CD4-positive, alpha-beta T cell treated with Interleukin-17A for 1 hour (primary cell): Measurements from ENCODE around the gene PARD3.

Experiments used
- DNase-seq: peaks from one replicate; pipeline ENCODE4 v3.0.0-alpha.2; 2020

The PARD3 gene

GRCh38 chr10:34570887-34571286 is 244.2 kb downstream of the PARD3 start:
- no peak for DNase-seq

- no peak for DNase-seq
These were observed 247.3 kb downstream of the PARD3 start for GRCh38 chr10:34567659-34568253.

GRCh38 chr10:34565934-34566333 is 249.2 kb downstream of the PARD3 start:
- DNase-seq: no peak

GRCh38 chr10:34558093-34558583 is 257.0 kb downstream of the PARD3 start:
- DNase-seq: no peak

DNA sequence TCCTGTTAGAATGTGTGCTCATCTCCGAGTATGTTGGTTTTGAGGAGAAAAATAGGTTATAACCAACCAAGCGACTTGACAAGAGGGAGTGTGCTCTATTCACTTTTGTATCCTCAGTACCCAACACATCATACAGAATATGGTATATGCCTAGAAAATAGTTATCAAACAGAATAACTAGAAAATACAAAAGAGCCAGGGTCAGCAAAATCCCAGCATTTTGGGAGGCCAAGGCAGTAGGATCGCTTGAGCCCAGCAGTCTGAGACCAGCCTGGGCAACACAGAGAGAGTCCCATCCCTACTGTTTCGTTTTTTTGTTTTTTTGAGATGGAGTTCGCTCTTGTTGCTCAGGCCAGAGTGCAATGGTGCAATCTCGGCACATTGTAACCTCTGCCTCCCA is 257.9 kb downstream of the PARD3 start:
- DNase-seq: no peak

DNA sequence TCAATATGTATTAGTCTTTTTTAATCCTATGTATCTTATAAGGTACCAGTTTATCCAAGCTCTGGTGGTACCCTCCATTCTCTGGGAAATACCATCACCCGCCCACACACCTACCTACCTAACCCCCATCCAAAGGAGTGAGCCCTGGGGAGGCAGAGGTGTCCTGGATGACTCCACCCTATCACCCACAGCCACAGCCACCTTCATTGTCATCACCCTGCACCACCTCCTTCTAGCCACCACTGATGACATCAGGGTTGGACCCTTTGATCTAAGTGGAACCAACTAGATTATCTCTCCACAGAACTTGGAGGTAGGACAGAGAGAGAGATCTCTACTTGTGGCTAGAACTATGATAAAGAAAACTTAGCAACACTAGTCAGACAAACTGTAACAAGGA is 259.4 kb downstream of the PARD3 start:
- DNase-seq: no peak

GRCh38 chr10:34553747-34554146 is 261.3 kb downstream of the PARD3 start:
- DNase-seq: no peak

DNA sequence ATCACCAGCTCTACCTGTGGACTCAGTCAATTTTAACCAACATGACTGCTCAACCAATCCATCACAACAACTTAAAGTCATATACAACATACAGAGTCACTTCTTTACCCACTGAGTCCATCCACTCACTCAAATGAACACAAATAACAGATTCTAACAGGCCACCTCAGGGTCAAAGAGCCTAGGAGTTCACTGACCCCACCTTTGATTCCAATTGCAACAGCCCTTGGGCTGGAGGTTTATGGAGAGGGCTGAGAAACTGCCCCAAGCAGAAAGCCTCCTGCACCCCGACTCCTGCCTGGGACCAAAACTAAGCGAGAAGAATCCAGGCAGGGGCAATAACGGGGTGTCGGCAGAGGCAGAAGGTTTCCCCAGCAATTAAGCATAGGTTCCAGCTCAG is 263.8 kb downstream of the PARD3 start:
- DNase-seq: no peak

- no peak for DNase-seq
These were observed 265.1 kb downstream of the PARD3 start for GRCh38 chr10:34549953-34550352.

- DNase-seq: no peak
These were observed 266.1 kb downstream of the PARD3 start for GRCh38 chr10:34549001-34549400.

DNA sequence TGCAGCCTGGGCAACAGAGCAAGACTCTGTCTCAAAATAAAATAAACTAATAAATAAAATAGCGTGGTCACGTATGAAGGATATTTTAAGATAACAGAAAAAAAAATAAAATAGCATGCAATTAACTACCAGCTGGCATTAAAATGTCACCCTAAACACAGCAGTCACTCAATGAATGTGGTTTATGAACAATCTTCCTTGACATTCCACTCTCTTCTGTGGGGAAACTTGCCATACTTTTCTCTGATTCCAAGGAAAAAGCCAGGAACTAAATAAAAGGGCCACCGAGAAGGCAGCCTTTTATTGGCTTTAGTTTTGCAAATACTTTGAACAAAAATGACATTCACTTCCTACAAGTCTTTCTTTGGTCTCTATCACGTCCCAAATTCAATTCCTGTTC is 266.6 kb downstream of the PARD3 start:
- DNase-seq: no peak

GRCh38 chr10:34547695-34548094 is 267.4 kb downstream of the PARD3 start:
- no peak for DNase-seq

DNA sequence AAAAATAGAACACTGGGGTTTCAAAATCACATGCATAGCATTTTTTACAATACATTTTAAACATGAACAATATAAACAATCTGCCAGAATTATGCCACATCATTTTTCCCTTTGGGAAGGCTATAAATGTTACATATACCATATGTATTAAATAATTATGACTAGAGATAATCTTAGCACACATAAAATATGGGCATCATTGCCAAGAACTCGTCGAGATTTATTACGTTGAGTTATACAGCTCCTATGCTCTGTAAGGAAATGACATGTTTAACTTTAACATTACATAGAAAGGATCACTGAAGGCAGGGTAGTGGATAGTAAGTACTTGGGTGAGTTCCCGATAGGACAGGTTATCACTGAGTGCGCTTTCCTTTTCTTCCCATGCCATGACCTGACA is 267.8 kb downstream of the PARD3 start:
- DNase-seq: no peak

DNA sequence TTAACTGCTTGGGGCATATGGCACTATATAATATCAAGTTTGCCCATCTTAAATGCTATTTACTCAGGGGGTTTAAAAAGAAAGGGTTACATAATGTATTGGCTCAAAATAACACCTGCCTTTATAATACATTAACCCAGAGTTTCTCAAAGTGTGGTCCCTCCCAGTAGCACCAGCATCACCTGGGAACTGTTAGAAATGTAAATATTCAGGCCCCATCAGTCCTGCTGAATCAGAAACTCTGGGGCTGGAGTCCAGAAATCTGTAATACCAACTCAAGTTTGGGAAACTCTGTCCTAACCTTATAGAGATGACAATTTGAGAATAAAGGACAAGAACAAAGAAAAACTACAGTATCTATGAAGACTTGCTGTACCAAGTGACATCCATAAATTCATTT is 270.7 kb downstream of the PARD3 start:
- no peak for DNase-seq

DNA sequence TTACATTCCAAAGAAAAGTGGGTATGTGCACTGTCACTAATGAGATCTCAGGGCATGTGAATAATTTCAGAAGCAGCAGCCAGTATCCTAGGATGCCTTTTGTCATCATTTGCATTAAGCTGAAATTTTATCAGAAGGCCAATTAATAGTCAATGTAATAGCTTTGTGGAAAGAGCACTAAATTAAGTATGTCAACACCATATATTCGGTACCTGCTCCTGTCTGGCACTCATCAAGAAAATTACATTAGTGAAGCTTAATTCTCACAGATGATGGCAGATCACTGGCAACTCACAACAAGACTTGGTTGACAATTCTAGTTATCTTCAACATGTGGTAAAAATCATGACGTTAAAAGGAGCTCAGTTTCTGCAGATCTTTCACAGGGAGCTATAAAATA is 271.4 kb downstream of the PARD3 start:
- DNase-seq: no peak

DNA sequence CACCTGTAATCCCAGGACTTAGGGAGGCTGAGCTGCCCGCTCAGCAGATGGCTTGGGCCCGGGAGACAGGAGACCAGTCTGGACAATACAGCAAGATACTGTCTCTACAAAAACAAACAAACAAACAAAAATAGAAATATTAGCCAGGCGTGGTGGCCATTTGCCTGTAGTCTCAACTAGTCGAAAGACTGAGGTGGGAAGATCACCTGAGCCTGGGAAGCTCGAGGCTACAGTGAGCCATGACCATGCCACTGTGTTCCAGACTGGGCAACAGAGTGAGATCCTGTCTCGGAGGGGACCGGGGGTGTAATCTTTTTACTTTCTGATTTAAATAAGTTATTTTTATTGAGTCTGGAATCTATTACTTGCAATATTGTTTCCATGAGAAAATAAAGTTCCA is 274.6 kb downstream of the PARD3 start:
- DNase-seq: no peak

- DNase-seq: no peak
These were observed 275.4 kb downstream of the PARD3 start for GRCh38 chr10:34539533-34540315.

GRCh38 chr10:34538281-34538829 is 276.7 kb downstream of the PARD3 start:
- DNase-seq: no peak

DNA sequence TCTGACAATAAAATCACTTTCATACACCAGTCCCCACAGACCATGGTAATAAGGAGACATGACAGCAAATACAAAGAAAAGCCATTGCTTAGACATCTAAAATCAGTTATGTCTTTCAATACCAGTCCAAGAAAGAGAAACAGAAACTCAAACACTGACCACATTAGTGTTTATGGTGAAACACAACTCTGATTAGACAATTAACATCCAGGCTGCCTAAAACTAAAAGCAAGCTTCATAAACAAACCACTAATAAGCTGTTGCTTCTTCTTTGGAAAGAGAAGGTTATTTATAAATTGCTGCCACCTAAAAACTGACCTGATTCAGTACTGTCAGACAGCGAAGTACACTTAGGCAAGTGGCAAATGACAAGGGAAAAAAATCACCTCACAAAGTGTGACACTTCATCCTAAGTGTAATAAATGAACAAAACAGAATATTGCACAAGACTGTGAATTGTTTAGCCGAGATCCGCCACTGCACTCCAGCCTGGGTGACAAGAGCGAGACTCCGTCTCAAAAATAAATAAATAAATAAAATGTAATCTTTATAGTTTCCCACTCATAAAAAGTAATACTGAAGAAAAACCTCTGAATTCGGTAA is 277.4 kb downstream of the PARD3 start:
- DNase-seq: no peak

GRCh38 chr10:34535872-34536271 is 279.2 kb downstream of the PARD3 start:
- DNase-seq: no peak

DNA sequence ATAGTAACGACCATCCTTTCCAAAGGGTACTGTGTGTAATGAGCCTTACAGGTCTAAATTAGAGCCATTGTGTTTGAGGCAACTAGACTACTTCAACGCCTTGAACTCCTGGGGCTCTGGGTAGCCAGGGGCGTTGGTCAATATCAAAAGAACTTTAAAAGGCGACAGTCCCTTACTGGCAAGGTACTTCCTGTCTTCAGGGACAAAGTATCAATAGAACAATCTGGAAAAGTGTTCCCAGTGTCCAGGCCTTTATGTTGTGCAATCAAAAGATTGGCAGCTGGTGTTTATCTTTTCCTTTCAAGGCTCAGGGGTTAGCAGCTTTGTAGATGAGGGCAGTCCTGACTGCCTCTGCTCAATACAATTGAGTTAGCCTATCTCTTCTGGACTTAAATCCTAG is 284.3 kb downstream of the PARD3 start:
- DNase-seq: no peak

- DNase-seq: no peak
These were observed 286.8 kb downstream of the PARD3 start for GRCh38 chr10:34528320-34528719.

GRCh38 chr10:34526758-34527730 is 288.1 kb downstream of the PARD3 start:
- no peak for DNase-seq
